NCI-H2107 treated with DMSO at 0.1 percent for 48 hours (cell line): ENCODE data around the gene RBMS3.

Experiments
- DNase-seq: peaks from one replicate; lab custom pipeline; 2025; ENCODE audit not compliant: unreplicated experiment; lab: John Stamatoyannopoulos, UW

Gene RBMS3

GRCh38 chr3:29559741-29560465 lies 279.0 kb downstream of the RBMS3 start:
- no peak for DNase-seq

GRCh38 chr3:29561651-29562149 lies 280.8 kb downstream of the RBMS3 start:
- no peak for DNase-seq

GRCh38 chr3:29565236-29565635 lies 284.4 kb downstream of the RBMS3 start:
- DNase-seq: peak; percentile 41

GRCh38 chr3:29567501-29567900 lies 286.6 kb downstream of the RBMS3 start:
- DNase-seq: no peak

- no peak for DNase-seq
Measured at GRCh38 chr3:29568355-29568754, 287.5 kb downstream of the RBMS3 start.

- no peak for DNase-seq
Measured at GRCh38 chr3:29576181-29576580, 295.3 kb downstream of the RBMS3 start.

- no peak for DNase-seq
Measured at GRCh38 chr3:29576675-29577074, 295.8 kb downstream of the RBMS3 start.

GRCh38 chr3:29577250-29577649 lies 296.4 kb downstream of the RBMS3 start:
- DNase-seq: no peak

GRCh38 chr3:29581311-29581710 lies 300.4 kb downstream of the RBMS3 start:
- no peak for DNase-seq

GRCh38 chr3:29582273-29582672 lies 301.4 kb downstream of the RBMS3 start:
- no peak for DNase-seq

- no peak for DNase-seq
Measured at GRCh38 chr3:29583861-29584260, 303.0 kb downstream of the RBMS3 start.

- DNase-seq: no peak
Measured at GRCh38 chr3:29585368-29585767, 304.5 kb downstream of the RBMS3 start.

- DNase-seq: no peak
Measured at GRCh38 chr3:29587340-29587739, 306.5 kb downstream of the RBMS3 start.

GRCh38 chr3:29590012-29590411 lies 309.1 kb downstream of the RBMS3 start:
- no peak for DNase-seq

GRCh38 chr3:29590461-29590860 lies 309.6 kb downstream of the RBMS3 start:
- no peak for DNase-seq

- no peak for DNase-seq
Measured at GRCh38 chr3:29591579-29591978, 310.7 kb downstream of the RBMS3 start.

GRCh38 chr3:29593802-29594201 lies 312.9 kb downstream of the RBMS3 start:
- no peak for DNase-seq

GRCh38 chr3:29594261-29594660 lies 313.4 kb downstream of the RBMS3 start:
- no peak for DNase-seq

GRCh38 chr3:29597376-29598008 lies 316.6 kb downstream of the RBMS3 start:
- DNase-seq: no peak

- no peak for DNase-seq
Measured at GRCh38 chr3:29601861-29602585, 321.2 kb downstream of the RBMS3 start.

- DNase-seq: no peak
Measured at GRCh38 chr3:29605845-29606244, 325.0 kb downstream of the RBMS3 start.

GRCh38 chr3:29606416-29606815 lies 325.5 kb downstream of the RBMS3 start:
- DNase-seq: no peak
